Epithelial cell of proximal tubule (primary cell): Measurements from ENCODE around the gene MARCHF2. TPM values are rescaled to one million over a fixed set of nuclear protein-coding genes. Genes with fewer than 3 reads are reported as not detected.

Experiments used
- DNase-seq: peaks from one replicate; pipeline ENCODE4 v3.0.0-alpha.2; 2011; ENCODE audit warnings: low read depth
- H3K4me3 ChIP-seq: 2 replicates; pipeline ENCODE4 v1.5.1; 2011; ENCODE audit warnings: low read depth, mild to moderate bottlenecking, low read length
- CTCF ChIP-seq: conservative IDR thresholded peaks from 2 replicates; pipeline ENCODE4 v1.5.1; 2012; ENCODE audit warnings: low read depth, mild to moderate bottlenecking, low read length
- total RNA-seq: library from RNA; depleted of rRNA; stranded (reverse); fragments of >200 nt; gene quantifications from 2 replicates; pipeline ENCODE4 v1.2.3, GENCODE V29; 2015

MARCHF2 gene
- total RNA-seq, 1 donor from 2014 or later = 58.9 TPM

DNA sequence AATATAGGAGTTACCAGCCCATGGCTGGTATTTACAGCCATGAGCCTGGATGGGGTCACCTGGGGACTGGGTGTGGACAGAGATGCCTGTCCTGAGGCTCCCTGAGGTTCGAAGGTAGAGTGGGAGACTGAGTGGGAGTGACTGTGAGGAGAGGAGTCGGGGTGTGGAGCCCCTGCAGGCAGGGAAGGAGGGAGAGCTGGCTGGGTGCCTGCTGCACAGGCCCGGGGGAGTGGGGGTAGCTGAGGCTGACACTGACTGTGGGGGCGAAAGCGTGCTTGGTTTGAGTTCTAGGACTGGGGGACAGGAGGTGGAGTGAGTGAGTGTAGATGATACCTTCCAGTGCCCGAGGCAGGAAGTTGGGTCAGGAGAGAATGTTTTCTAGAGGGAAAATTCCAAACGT is 15.8 kb upstream of the MARCHF2 start:
- H3K4me3 ChIP-seq = no peak overlapping the region
- no peak for DNase-seq
- no peak for TF ChIP-seq CTCF

- DNase-seq = no peak
- no peak for TF ChIP-seq CTCF
- H3K4me3 ChIP-seq = no peak overlapping the region
These were observed 15.3 kb upstream of the MARCHF2 start for GRCh38 chr19:8397746-8398310.

DNA sequence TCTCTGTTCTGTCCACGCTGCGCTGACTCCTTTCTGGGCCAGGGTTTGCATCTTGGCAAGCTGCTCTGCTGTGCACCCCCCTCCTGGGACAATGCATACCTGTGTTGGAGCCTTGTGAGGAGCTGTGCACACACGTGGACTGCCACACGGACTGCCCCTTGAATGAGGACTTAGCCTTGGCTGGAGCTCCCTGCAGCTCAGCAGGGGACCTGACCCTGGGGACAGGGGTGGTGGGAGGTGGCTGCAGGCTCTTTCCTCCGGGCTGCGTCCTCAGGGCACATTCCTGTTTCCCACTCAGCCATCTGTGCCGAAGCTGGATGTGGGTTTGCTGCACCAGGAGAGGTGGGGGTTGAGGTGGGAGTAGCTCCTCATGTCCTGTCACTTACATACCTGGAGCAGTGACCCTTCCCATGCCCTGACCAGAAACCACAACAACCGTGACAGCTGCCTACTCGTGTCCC is 14.8 kb upstream of the MARCHF2 start:
- H3K4me3 ChIP-seq = no peak overlapping the region
- TF ChIP-seq CTCF = no peak
- no peak for DNase-seq

DNA sequence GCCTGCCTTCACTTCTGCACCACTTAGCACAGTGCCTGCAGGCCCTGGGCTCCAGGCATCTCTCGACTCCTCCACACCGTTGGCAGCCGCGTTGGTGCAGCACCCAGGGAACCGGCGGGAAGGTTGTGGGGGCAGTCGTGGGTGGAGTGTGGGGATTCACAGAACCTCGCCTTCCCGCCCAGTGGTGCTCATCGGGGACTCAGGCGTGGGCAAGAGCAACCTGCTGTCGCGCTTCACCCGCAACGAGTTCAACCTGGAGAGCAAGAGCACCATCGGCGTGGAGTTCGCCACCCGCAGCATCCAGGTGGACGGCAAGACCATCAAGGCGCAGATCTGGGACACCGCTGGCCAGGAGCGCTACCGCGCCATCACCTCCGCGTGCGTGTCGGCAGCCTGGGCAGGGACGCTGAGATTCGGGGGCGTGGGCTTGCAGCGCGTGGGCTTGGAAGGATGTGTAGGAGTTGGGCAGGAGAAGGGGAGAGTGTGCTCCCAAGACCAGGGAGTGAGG is 13.4 kb upstream of the MARCHF2 start:
- no peak overlapping the region for H3K4me3 ChIP-seq
- DNase-seq = no peak

GRCh38 chr19:8401981-8402411 is 11.1 kb upstream of the MARCHF2 start:
- TF ChIP-seq CTCF = no peak

More for the DNA sequence above, 13.4 kb upstream of the MARCHF2 start:
- no peak for TF ChIP-seq CTCF

DNA sequence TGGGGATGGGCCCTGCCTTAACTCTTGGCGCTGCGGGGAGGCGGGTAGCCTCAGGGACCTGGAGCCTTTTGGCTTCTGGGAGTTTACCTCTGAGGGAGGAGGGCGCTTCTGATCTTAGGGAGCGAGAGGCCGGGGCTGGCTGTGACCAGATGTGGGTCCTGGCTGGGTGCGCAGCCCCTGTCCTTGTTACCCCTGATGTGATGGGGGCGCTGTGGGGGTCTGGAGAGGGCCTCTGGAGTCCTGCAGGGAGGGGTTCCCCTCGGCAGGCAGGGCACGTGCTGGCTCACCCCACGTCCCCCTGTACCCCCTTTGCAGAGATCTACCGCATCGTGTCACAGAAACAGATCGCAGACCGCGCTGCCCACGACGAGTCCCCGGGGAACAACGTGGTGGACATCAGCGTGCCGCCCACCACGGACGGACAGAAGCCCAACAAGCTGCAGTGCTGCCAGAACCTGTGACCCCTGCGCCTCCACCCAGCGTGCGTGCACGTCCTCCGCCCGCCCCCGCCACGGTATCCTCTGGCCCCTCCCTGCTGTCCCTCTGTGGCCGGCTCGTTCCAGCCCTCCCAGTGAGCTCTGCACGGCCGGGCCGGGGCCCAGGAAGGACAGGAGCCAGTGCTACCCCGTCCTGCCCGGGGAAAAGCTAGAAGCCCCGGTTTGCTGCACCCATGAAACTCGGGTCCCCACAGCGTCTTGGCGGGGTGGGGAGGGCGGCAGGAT is 9.8 kb upstream of the MARCHF2 start:
- DNase-seq = no peak
- no peak for TF ChIP-seq CTCF
- H3K4me3 ChIP-seq = no peak overlapping the region

More at GRCh38 chr19:8401981-8402411, 11.1 kb upstream of the MARCHF2 start:
- H3K4me3 ChIP-seq = no peak overlapping the region
- DNase-seq = no peak

GRCh38 chr19:8403820-8404109 is 9.3 kb upstream of the MARCHF2 start:
- TF ChIP-seq CTCF = no peak

More at GRCh38 chr19:8403820-8404109, 9.3 kb upstream of the MARCHF2 start:
- no peak overlapping the region for H3K4me3 ChIP-seq
- DNase-seq = no peak
